GM18951 (cell line): ENCODE results near the gene SLC5A10.

ENCODE experiments used
- POLR2A ChIP-seq: IDR thresholded peaks from 4 replicates; pipeline ENCODE4 v1.6.1; 2011; ENCODE audit warnings: mild to moderate bottlenecking; ENCODE audit not compliant: insufficient read length, insufficient read depth; ENCODE audit errors: extremely low read depth
- in situ Hi-C: fragments of 300-500 bp; cut with MboI; formaldehyde crosslinking; loops from one replicate; pipeline ENCODE4 v1.12.0; 2022; ENCODE audit warnings: low sequenced_read_pairs, mixed read lengths, inconsistent platforms; ENCODE audit not compliant: unreplicated experiment

SLC5A10 gene

GRCh38 chr17:19012171-19013080 is 60.5 kb downstream of the SLC5A10 start:
- in situ Hi-C loops: no loop called here
- TF ChIP-seq POLR2A: no peak

GRCh38 chr17:19013226-19013625 is 61.3 kb downstream of the SLC5A10 start:
- no peak for TF ChIP-seq POLR2A
- in situ Hi-C loops: no loop called here

GRCh38 chr17:19013806-19014627 is 62.1 kb downstream of the SLC5A10 start:
- in situ Hi-C loops: no loop called here
- no peak for TF ChIP-seq POLR2A

GRCh38 chr17:19014628-19015215 is 62.8 kb downstream of the SLC5A10 start:
- in situ Hi-C loops: no loop called here
- no peak for TF ChIP-seq POLR2A

GRCh38 chr17:19015428-19015827 is 63.5 kb downstream of the SLC5A10 start:
- in situ Hi-C loops: no loop called here

GRCh38 chr17:19016297-19016696 is 64.3 kb downstream of the SLC5A10 start:
- no peak for TF ChIP-seq POLR2A
- in situ Hi-C loops: no loop called here

More at GRCh38 chr17:19015428-19015827, 63.5 kb downstream of the SLC5A10 start:
- TF ChIP-seq POLR2A: no peak

- in situ Hi-C loops: no loop called here
- no peak for TF ChIP-seq POLR2A
These were observed 64.9 kb downstream of the SLC5A10 start for GRCh38 chr17:19016881-19017280.

GRCh38 chr17:19017401-19017800 is 65.4 kb downstream of the SLC5A10 start:
- in situ Hi-C loops: no loop called here
- no peak for TF ChIP-seq POLR2A

- in situ Hi-C loops: no loop called here
- no peak for TF ChIP-seq POLR2A
These were observed 66.0 kb downstream of the SLC5A10 start for GRCh38 chr17:19017804-19018599.

- TF ChIP-seq POLR2A: no peak
- in situ Hi-C loops: no loop called here
These were observed 66.6 kb downstream of the SLC5A10 start for GRCh38 chr17:19018600-19018950.

- TF ChIP-seq POLR2A: no peak
- in situ Hi-C loops: no loop called here
These were observed 67.3 kb downstream of the SLC5A10 start for GRCh38 chr17:19019041-19019941.

- in situ Hi-C loops: loop anchor here (10.0 kb wide), 1 partner anchor 125 kb away; no protein-coding TSS in a partner anchor
- TF ChIP-seq POLR2A: no peak
These were observed 68.1 kb downstream of the SLC5A10 start for GRCh38 chr17:19020016-19020415.

GRCh38 chr17:19021011-19021621 is 69.2 kb downstream of the SLC5A10 start:
- in situ Hi-C loops: loop anchor here (10.0 kb wide), 1 partner anchor 124 kb away; no protein-coding TSS in a partner anchor
